ENCODE results near the gene SERPINB2.

Gene SERPINB2, protein sequence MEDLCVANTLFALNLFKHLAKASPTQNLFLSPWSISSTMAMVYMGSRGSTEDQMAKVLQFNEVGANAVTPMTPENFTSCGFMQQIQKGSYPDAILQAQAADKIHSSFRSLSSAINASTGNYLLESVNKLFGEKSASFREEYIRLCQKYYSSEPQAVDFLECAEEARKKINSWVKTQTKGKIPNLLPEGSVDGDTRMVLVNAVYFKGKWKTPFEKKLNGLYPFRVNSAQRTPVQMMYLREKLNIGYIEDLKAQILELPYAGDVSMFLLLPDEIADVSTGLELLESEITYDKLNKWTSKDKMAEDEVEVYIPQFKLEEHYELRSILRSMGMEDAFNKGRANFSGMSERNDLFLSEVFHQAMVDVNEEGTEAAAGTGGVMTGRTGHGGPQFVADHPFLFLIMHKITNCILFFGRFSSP

DNA sequence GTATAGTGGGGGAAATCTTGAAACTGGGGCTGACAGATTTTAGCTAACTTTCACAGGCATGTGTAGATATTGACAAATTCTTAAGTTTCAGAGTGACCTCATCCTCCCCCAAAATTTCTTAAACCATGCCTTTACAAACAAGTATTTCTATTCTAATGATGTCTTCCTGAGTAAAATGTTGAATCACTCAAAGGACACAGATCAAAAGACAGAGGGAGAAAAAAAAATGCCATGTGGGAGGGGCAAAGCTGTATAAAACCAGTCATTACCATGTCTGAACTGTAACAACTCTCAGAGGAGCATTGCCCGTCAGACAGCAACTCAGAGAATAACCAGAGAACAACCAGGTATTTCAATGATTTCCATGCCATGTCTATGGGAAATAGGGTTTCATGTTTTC is at the start of gene SERPINB2:
TSS of gene SERPINB2 (plus strand) at position 282 of the 400 bp plus-strand sequence. CDS start 3,740 bp downstream, outside the sequence.
- DNase-seq = no peak

DNA sequence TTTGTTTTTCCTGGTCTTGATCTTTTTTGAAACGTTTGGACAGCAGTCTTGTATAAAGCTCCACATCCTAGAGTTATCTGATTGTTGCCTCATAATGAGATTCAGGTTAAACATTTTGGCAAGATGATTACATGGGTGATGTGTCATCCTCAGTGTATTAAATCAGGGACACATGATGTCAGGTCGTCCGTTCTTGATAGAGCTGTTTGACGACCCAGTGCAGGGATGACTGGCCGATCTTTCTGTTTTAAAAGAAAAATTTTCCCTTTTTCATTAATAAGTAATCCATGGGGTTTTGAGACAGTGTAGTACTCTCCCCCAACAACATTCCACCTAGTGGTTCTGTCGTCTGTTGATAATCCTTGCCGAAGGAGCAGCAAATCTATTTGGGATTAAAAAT is 44.5 kb upstream of the SERPINB2 start:
- no peak for DNase-seq

DNA sequence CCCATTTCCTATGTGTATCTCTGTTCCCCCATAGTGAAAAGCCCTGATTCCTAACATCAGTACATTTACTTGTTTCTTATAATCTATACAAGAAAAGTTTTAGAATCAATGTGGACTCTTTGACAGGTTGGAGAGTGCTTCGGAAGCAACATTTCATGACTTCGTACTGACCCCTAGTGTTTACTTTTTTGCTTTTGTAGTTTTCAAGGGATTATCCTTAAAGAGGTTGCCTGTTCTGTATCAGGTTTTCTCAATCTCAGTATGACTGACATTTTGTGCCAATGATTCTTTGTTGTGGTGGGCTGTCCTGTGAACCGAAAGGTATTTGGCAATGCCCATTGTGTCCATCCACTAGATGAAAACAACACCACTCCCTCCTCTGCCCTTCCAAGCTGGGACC is 43.3 kb upstream of the SERPINB2 start:
- DNase-seq = no peak

DNA sequence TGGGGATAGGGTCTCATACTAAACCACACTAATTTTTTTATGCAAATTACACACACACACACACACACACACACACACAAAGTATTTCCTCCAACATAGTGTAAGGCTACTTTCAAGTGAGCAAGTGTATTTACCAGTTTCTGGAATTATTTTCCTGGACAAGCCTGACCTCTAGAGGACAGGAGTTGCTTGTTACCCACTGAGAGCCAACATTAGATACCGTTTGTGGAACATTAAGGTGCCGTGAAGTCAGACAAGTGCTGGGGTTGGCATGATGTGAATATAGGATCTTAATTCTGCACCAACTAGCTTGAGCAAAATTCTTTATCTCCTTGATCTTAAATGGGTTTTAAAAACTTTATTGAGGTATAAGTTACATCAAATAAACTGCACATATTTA is 39.3 kb upstream of the SERPINB2 start:
- no peak for DNase-seq

DNA sequence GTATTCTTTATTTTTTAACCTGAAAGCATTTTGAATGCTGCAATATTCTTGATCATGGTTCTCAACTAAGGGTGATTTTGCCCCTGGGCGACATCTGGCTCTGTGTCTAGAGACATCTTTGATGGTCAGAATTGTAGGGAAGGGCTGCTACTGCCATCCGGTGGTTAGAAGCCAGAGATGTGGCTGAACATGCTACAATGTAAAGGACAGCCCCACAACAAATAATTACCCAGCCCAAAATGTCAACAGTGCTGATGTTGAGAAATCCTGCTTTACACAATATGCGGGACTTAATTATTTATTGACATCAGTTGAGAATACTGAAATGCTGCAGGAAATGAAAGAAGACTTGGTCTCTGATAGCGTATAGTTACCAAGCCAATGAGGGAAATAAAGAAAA is 37.5 kb upstream of the SERPINB2 start:
- DNase-seq = no peak

DNA sequence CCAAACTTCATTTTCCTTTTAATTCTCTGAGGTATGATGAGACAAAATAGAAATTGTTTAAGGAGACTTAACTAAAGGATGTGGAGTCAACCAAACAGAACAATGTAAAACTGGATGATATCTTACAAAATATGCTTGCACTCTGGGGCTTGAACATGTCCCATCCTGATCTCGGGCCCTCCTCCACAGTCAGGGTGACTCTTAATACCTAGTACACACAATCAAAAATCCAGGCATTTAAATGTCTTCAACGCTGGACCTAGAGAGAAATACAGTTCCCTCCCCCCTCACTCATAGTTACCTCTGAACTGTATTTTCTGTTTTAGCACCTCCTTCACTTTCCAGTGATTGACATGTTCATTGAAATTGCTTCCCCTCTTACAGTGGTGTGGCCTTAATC is 36.9 kb upstream of the SERPINB2 start:
- DNase-seq = no peak

DNA sequence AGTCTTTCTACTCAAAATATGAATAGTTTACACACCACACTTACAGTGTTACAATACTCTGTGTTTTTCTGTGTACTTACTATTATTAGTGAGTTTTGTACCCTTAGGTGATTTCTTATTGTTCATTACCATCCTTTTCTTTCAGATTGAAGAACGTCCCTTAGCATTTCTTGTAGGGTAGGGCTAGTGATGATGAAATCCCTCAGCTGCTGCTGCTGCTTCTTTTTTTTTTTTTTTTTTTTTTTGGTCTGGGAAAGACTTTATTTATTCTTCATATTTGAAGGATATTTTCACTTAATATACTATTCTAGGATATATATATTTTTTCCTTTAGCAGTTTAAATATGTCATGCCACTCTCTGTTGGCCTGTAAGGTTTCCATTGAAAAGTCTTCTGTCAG is 29.0 kb upstream of the SERPINB2 start:
- no peak for DNase-seq

DNA sequence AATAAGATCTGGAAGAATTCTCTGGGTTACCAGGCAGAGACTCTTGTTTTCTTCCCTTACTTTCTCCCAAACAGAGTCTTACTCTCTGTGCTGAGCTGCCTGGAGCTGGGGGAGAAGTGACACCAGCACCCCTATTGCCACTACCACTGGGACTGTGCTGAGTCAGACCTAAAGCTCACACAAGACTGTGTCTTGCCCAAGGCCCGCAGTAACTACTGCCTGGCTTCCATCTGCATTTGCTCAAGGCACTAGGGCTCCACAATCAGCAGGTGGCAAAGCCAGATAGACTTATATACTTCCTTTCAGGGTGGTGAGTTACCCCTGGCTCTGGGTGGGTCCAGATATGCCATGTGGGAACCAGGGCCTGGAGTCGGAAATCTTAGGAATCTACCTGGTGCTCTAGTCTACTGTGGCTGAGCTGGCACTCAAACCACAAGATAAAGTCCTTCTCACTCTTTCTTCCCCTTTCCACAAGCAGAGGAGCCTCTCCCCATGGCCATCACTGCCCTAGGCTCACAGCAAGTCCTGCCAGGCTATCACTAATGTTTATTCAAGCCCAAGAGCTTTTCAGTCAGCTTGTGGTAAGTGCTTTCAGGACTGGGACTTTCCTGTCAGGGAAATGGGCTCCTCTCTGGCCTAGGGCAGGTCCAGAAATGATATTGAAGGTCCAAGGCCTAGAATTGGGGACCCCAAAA is 27.6 kb upstream of the SERPINB2 start:
- DNase-seq = no peak

DNA sequence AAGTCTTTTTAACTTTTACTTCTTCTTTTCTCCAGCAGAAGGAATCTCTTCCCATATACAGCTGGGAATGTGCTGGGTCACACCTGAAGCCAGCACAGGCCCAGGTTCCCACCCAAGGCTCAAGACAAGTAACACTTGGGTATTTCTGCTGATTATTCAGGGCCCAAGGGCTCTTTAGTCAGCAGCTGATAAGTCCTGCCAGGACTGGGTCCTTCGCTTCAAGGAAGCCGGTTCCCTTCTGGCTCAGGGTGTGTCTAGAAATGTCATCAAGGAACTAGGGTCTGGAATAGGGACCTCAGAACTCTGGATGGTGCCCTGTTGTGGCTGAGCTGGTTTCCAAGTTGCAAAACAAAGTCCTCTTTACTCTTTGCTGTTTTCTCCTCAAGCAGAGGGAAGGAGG is 27.0 kb upstream of the SERPINB2 start:
- no peak for DNase-seq

DNA sequence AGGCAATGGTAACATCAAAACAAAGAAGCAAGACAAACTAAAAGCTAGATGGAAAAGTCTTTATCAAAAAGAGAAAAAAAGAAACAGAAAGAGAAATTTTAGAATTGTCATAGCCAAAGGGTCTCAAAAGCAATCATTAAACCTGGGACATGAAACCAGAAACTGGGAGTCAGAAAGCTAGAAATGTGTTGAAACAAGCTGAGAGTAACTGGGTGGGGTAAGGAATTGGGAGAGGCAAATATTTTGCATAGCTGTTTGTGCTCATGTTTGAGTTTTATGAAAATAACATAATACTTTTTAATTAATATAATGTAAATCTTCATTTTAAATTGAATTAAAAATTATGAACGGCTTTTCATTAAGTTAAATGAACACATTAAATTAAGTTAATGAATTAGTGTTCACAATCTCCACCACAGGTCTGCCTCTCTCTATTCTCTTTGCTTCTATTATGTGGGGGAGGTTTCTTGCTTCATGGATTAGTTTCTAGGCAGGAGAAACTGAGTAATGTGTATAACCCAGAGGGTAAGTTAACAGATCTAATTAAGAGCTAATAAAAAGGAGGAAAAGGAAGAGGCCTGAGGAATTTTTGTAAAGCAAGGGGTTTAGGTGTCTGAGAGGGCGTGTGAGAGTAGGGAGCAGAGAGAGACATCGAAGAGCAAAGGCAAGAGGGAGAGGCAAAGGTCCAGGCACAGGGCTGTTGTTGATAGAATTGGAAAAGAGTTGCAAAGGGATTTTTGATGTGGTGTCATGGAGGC is 20.0 kb upstream of the SERPINB2 start:
- no peak for DNase-seq

DNA sequence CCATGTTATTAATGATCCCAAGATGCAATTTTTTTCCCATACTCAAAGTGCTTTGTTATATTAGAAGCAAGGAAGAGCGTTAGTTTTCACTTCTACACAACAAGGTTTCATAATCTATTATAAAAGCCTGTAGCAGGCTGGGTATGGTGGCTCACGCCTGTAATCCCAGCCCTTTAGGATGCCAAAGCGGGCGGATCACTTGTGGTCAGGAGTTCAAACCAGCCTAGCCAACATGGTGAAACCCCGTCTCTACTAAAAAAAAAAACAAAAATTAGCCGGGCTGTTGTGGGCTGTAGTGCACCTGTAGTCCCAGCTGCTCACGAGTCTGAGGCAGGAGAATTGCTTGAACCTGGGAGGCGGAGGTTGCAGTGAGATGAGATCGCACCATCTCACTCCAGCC is 19.0 kb upstream of the SERPINB2 start:
- DNase-seq = no peak

DNA sequence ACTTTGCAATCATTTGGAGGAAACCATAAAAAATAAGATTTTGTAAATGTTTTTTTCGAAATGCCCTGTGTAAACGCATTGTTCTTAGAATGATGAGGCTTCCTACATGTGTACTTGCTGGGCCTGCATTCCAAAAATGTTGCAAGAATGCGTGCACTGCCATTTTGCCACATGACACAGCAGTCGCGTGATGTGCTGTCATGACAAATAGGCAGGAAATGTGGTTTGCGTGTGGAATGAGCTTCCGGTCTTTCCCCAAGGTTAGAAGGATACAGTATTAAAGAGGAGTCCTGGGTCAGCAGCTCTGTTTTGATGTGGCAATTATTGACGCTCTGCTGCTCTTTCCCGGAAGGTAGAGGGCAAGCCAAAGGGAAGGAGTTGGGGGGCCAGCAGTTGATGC is 18.1 kb upstream of the SERPINB2 start:
- DNase-seq = no peak

DNA sequence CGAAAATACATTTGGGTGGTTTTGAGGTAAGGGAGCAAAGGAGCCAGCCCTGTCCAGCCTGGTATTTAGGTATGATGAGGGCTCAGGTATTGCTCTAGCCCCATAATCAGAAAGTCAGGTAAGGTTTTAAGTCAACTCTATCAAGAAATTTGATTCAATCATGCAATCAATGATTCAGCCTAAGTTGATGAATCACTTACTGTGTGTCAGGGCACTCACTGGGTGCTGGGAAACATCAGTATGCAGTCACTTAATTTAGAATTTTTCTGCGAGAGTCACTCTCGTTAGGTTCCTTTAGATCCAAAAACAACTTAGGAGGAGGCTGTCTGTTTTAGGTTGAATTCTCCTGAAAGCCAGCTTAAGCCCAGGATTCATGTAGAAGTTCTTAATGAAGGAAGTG is 17.7 kb upstream of the SERPINB2 start:
- DNase-seq = no peak

DNA sequence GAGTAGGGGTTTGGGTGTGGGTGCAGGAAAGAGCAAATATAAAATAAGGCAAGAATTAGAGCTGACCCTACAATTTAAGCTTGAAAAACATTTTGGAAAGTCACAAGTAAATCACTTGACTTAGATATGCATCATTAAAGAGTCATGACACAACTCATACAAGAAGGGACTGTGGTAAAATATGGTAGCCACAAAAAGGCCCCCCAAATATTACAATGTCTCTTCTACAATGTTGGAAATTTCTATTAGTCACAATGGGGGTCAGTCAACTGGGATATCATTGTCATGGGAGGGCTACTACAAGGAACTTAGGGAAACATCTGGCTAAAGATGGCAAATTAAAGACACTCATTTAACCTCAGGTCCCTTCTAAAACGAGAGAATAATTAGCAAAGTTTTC is 15.7 kb upstream of the SERPINB2 start:
- no peak for DNase-seq

DNA sequence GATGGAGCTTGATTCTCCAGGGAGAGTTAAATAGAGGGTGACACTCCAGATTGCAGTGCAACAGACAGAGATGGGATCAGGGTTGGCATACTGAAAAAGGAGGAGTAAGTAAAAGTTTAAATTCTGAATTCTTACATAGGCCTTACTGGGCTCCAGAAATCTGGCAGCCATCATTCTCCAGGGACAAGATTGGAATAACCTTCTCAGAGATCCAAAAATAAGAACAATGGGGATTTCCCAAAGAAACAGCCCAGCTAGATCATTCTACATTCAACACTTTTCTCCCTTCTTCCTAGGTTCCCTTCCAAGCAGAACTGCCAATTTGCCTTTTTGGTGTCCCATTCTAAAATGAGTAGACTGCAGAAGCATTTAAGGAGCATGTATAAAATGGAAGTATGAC is 14.9 kb upstream of the SERPINB2 start:
- no peak for DNase-seq

DNA sequence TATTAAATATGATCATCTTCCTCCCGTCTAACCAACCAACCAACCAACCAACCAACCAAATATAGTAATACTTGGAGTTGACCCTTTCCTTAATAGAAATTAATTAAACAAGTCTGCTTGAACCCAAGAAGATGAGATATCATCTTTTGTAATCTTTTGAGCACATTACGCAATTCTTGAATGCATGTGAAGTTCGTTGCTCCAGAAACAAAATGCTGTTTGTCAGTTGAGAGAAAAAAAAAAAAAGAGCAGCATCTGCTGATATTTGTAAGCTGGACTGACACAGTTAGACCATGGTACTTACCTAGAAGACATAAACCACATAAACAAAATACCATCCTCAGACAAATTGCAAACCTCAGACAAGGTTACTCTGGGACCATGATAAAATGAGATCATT is 9.2 kb upstream of the SERPINB2 start:
- no peak for DNase-seq

DNA sequence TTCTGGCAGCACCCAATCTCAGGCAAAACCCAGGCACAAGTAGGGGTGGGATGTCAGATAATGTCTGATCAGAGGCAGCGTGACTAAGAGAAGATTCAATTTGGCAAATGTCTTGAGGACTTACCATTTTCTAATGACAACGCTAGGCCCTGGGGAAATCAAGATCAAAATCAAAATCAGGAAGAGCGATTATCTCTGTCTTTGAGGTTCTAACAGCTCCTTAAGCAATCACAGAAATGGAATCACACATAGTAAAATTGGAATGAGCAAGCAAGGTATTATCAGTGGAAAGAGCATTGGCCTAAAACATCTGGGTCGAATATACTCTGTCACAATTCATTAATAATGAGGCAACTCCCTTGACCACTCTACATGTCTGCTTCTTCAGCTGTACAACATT is 8.6 kb upstream of the SERPINB2 start:
- DNase-seq = no peak

DNA sequence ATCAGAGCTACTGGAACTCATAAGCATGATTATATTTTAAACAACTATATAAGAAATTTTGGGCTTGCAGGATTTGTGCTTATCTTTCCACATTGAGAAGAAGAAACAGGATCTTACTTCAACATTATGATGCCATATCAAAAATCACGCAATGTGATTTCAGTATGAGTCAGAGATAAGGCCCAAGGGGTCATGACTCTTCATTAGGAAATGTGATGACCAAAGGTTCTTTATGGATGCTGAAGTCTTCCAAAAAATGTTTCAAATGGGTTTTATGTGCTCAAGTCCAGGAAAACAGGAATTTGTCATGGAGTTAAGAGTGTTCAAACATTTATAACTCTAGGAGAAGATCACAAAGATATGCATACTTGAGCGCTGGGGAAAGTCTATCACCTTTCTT is 7.8 kb upstream of the SERPINB2 start:
- DNase-seq = no peak

DNA sequence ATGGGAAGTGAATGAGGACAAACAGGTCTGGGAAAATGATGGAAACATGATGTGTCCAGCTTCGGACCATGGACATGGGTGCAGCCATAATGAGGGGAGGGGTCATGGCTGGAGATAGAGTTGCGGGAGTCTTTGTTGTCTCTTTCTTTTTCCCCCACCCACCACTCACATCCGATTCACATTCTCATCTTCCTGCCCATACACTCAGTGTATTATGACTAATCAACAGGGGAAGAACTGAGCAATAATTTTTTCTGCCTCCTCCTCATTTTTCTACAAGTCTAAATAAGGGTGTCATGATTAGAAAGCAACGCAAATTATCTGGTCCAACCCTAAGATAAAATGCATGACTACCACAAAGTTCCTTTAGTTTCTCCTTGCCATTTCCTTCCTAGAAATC is 5.7 kb upstream of the SERPINB2 start:
- no peak for DNase-seq

DNA sequence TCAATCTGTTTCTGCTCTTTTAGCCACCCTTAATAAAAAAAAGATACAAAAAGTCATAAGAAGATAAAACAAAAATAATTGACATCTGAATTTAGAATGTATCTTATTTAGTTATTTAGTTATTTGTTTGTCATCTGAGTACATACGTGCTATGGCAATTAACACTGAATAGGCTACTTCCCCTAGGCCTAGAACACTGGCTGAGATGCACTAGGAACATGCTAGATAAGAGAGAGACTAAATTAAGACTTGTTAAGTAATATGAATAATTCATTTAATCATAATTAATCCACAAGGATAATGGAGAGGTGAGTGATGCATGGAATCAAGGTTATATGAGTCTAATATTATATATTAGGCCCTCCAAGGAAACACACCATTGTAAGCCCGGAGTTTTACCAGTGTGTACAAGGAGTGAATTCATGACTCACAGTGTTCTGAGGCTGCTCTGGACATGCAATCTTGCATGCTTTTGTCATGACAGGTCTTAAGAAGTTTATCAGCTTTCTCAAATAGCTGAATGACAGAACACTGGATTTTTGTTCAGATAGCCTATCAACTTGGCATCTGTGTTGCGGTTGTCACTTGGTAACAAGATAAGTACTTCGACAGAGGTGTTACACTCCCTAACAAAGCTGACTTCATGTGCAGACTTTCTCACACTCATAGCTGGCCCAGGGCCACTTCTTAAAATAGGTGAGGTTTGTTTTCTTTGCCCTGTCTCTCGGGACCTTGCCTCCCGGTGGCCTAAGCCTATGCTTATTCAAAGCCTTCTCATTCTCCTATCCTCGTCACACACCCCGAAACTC is 5.0 kb upstream of the SERPINB2 start:
- no peak for DNase-seq

DNA sequence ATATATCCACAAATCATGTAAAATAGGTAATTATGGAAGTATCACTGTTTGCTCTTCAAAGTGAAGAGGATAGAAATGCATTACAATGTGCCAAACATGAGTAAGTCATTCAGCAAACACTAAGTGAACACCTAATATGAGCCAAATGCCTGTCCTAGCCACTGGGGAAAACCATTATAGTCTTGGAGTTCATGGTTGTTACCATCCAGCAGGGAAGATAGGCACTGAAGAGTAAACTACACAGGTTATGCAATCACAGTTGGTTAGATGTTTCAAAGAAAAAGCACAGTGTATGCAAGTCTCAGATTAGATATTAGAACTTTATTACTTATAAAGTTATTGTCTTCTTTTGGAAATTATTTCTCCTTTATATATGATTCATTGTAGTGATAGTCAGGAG is 3.9 kb upstream of the SERPINB2 start:
- no peak for DNase-seq

DNA sequence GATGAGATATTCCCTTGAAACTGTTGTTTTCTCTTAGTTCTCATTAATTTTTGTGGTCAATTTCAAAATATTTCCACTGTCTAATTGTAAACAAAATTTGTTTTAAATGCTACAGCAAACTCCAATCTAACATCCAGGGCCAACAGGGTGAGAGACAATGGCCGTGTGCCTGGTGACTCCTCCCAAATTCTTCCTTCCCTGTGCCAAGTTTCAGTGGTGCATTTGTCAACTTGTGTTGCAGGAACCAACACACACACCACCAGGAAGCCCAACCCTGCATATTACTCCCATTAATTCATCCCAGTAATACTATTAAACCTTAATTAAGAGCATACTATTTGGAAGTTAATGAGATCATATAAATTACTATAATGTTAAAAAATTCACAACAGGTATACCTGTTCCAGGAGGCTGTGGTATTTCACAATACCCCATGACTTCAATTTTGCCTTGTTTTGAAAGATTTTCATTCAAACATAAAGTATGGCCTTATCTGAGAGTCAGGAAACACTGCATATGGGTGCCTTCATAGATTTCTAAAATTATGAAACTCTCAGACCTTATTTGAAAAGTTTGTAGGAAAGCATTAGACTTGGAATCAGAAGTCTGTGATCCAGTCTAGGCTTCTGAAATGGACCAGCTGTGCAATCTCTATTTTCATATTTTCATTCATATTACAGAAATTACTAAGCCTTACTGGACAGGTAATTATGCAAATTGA is 1.1 kb downstream of the SERPINB2 start:
- DNase-seq = no peak
